Erythroblast (primary cell): ENCODE measurements around the gene FOCAD.

Source experiments
- GATA1 ChIP-seq: IDR thresholded peaks from 2 replicates; pipeline ENCODE4 v1.6.1; 2011; ENCODE audit warnings: low read depth, mild to moderate bottlenecking, control low read depth, low read length, moderate library complexity
- POLR2A ChIP-seq: IDR thresholded peaks from 2 replicates; pipeline ENCODE4 v1.6.1; 2011; ENCODE audit warnings: mild to moderate bottlenecking, low read length

- TF ChIP-seq POLR2A (no peak), GATA1 (no peak)
Observed at GRCh38 chr9:20838218-20838617, 154.2 kb downstream of the FOCAD start.
